WTC11 (cell line): ENCODE data around the gene CIC. TPM values are rescaled to one million over a fixed set of nuclear protein-coding genes. Genes with fewer than 3 reads are reported as not detected.

Experiments used
- ATAC-seq: fragments of 200-7000 bp; cut with Tn5 transposase; 2 replicates; pipeline ENCODE4 v1.10.0; 2021; ENCODE audit warnings: mild to moderate bottlenecking, moderate library complexity
- CTCF ChIA-PET: fragments of 300-600 bp; sonication (Branson Sonifier 250); formaldehyde crosslinking; loops from one replicate; lab custom pipeline; 2021; ENCODE audit warnings: antibody characterized with exemption; lab: Charles Lee
- POLR2A ChIA-PET: fragments of 350-600 bp; sonication (Branson Sonifier 250); formaldehyde crosslinking; loops from one replicate; lab custom pipeline; 2021; ENCODE audit warnings: antibody characterized with exemption; lab: Charles Lee
- DNase-seq: peaks from one replicate; pipeline ENCODE4 v3.0.0; 2021; ENCODE audit warnings: low spot score
- H3K27ac Mint-ChIP-seq: 2 replicates; pipeline ENCODE4 v1.8.0; 2021; ENCODE audit warnings: mixed read lengths
- H3K27me3 Mint-ChIP-seq: 2 replicates; pipeline ENCODE4 v1.8.0; 2021; ENCODE audit warnings: low read depth, mild to moderate bottlenecking, moderate library complexity, mixed read lengths
- H3K36me3 Mint-ChIP-seq: 2 replicates; pipeline ENCODE4 v1.8.0; 2021; ENCODE audit warnings: mixed read lengths
- H3K4me1 Mint-ChIP-seq: 2 replicates; pipeline ENCODE4 v1.8.0; 2022; ENCODE audit warnings: mixed read lengths
- H3K4me3 Mint-ChIP-seq: 2 replicates; pipeline ENCODE4 v1.8.0; 2021; ENCODE audit warnings: mild to moderate bottlenecking, moderate library complexity, mixed read lengths
- H3K9me3 Mint-ChIP-seq: 2 replicates; pipeline ENCODE4 v1.8.0; 2021; ENCODE audit warnings: mixed read lengths
- CREM ChIP-seq: sonication (generic); formaldehyde crosslinking; IDR thresholded peaks from 2 replicates; pipeline ENCODE4 v1.8.1; 2022; ENCODE audit warnings: mild to moderate bottlenecking, missing genetic modification reagents, moderate library complexity
- SMAD3 ChIP-seq: sonication (generic); formaldehyde crosslinking; IDR thresholded peaks from 2 replicates; pipeline ENCODE4 v1.8.0; 2022; ENCODE audit warnings: missing genetic modification reagents, mild to moderate bottlenecking, borderline replicate concordance
- SP1 ChIP-seq: sonication (generic); formaldehyde crosslinking; conservative IDR thresholded peaks from 2 replicates; pipeline ENCODE4 v1.8.1; 2022; ENCODE audit warnings: missing genetic modification reagents
- TEAD4 ChIP-seq: sonication (generic); formaldehyde crosslinking; IDR thresholded peaks from 2 replicates; pipeline ENCODE4 v1.8.0; 2022; ENCODE audit warnings: mild to moderate bottlenecking, missing genetic modification reagents
- ZNF121 ChIP-seq: sonication (generic); formaldehyde crosslinking; IDR thresholded peaks from 2 replicates; pipeline ENCODE4 v1.8.0; 2023; ENCODE audit warnings: missing genetic modification reagents
- ZNF232 ChIP-seq: sonication (generic); formaldehyde crosslinking; IDR thresholded peaks from 2 replicates; pipeline ENCODE4 v1.8.0; 2022; ENCODE audit warnings: mild to moderate bottlenecking, missing genetic modification reagents
- ZNF423 ChIP-seq: fragments of 250-450 bp; sonication (Bioruptor Pico); IDR thresholded peaks from 2 replicates; pipeline ENCODE4 v2.1.2; 2022; ENCODE audit warnings: mild to moderate bottlenecking, moderate library complexity
- total RNA-seq: library from RNA; stranded (reverse); gene quantifications from 3 replicates; pipeline ENCODE4 v1.2.3, GENCODE V29; 2021
- TF ChIP-seq, protein P1 (sequence below): sonication (generic); formaldehyde crosslinking; IDR thresholded peaks from 2 replicates; pipeline ENCODE4 v1.8.0; 2023; ENCODE audit warnings: missing genetic modification reagents, mild to moderate bottlenecking, borderline replicate concordance
- TF ChIP-seq, protein P2 (sequence below): fragments of 250-450 bp; sonication (Bioruptor Pico); IDR thresholded peaks from 2 replicates; pipeline ENCODE4 v1.8.0; 2021; ENCODE audit warnings: mild to moderate bottlenecking
- TF ChIP-seq, protein P3 (sequence below): sonication (generic); formaldehyde crosslinking; IDR thresholded peaks from 2 replicates; pipeline ENCODE4 v1.8.0; 2023; ENCODE audit warnings: mild to moderate bottlenecking, missing genetic modification reagents
- TF ChIP-seq, protein P4 (sequence below): sonication (generic); formaldehyde crosslinking; IDR thresholded peaks from 2 replicates; pipeline ENCODE4 v1.8.0; 2022; ENCODE audit warnings: missing genetic modification reagents
- TF ChIP-seq, protein P5 (sequence below): sonication (generic); formaldehyde crosslinking; IDR thresholded peaks from 2 replicates; pipeline ENCODE4 v1.8.1; 2022; ENCODE audit warnings: mild to moderate bottlenecking, moderate library complexity, missing genetic modification reagents

Gene CIC
- total RNA-seq, 1 experiment from 2014 or later, result 55.8 TPM

DNA sequence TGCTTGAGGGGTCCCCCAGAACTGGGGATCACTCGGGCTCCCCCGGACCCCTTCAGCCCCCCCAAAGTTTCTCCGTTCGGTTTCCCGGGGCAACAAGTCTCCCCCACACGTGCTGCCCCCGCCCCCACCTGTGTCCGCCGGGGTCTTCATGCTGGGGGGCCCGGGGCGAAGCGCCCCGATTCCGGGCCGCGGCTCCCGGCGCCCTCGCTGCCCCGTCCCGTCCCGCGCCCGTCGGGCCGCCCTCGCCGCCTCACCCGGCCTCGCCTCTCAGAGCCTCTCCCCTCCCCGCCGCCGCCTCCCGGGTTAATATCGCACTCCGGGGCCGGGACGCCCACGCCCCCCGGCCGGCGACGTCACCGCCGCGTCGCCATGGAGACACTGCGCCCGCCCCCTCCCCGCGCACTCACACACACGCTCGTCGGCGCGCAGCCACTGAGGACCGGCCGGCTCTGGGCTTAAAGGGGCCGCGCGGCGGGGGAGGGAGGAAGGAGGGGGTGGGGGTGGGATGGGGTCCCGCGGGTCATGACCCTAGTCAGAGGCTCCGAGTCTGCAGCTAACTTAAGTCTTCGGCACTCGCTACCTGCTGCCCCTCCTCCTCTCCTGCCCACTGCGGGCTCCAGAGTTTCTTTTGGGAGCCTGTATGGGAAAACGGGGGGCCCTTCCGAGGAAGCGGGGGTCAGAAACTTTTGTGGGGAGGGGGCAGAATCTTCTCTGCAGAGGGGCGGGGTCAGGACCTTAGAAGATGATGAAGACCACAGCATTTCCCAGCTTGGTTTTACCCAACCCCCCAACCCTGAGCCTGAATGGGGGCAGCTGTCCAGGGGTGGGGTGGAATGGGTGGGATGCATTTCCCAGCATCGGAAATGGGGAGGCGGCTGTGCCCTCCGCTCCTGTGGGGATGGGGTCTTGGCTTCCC is 13.9 kb upstream of the CIC start, which contains the start of gene ERF:
TSS of gene ERF (minus strand) at position 279 of the 916 bp plus-strand sequence. CDS start at position 150, 129 bp downstream.
- no peaks in the 10 kb centered on the region for H3K9me3 Mint-ChIP-seq
- peaks cover 20% of the 10 kb centered on the region for H3K27me3 Mint-ChIP-seq
- ChIA-PET CTCF (interaction anchor here (0.8 to 3.0 kb wide), 7 partner anchors 8 to 220 kb away, joined by 3 to 32 read pairs (median 4); partner anchors contain the start of genes GSK3A and PAFAH1B3), POLR2A (interaction anchor here (0.7 to 1.6 kb wide), 7 partner anchors 9 to 115 kb away, joined by 4 to 13 read pairs (median 6); no protein-coding TSS in a partner anchor)
- H3K36me3 Mint-ChIP-seq, result no peaks in the 10 kb centered on the region
- ATAC-seq, result peak; percentile 58
- peak within 1 kb of the TSS; percentile 69; the same call in 1 of the 2 replicates for H3K27ac Mint-ChIP-seq
- DNase-seq, result peak; percentile 88
- H3K4me3 Mint-ChIP-seq, result peak within 1 kb of the TSS; percentile 82
- H3K4me1 Mint-ChIP-seq, result peaks cover 29% of the 10 kb centered on the region
- TF ChIP-seq, protein P1, sequence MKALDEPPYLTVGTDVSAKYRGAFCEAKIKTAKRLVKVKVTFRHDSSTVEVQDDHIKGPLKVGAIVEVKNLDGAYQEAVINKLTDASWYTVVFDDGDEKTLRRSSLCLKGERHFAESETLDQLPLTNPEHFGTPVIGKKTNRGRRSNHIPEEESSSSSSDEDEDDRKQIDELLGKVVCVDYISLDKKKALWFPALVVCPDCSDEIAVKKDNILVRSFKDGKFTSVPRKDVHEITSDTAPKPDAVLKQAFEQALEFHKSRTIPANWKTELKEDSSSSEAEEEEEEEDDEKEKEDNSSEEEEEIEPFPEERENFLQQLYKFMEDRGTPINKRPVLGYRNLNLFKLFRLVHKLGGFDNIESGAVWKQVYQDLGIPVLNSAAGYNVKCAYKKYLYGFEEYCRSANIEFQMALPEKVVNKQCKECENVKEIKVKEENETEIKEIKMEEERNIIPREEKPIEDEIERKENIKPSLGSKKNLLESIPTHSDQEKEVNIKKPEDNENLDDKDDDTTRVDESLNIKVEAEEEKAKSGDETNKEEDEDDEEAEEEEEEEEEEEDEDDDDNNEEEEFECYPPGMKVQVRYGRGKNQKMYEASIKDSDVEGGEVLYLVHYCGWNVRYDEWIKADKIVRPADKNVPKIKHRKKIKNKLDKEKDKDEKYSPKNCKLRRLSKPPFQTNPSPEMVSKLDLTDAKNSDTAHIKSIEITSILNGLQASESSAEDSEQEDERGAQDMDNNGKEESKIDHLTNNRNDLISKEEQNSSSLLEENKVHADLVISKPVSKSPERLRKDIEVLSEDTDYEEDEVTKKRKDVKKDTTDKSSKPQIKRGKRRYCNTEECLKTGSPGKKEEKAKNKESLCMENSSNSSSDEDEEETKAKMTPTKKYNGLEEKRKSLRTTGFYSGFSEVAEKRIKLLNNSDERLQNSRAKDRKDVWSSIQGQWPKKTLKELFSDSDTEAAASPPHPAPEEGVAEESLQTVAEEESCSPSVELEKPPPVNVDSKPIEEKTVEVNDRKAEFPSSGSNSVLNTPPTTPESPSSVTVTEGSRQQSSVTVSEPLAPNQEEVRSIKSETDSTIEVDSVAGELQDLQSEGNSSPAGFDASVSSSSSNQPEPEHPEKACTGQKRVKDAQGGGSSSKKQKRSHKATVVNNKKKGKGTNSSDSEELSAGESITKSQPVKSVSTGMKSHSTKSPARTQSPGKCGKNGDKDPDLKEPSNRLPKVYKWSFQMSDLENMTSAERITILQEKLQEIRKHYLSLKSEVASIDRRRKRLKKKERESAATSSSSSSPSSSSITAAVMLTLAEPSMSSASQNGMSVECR, result 0 out of 2 replicates have a peak, but pooled peaks have one; percentile 0
- TF ChIP-seq SMAD3 (CRISPR knock-in tag) (no peak), CREM (peak; percentile 74; the same call in 1 of the 2 replicates), SP1 (peak; percentile 60), ZNF232 (no peak), TEAD4 (CRISPR knock-in tag) (no peak), ZNF121 (CRISPR knock-in tag) (0 out of 2 replicates have a peak, but pooled peaks have one; percentile 52), ZNF423 (CRISPR knock-in tag) (no peak)
- TF ChIP-seq, protein P2, sequence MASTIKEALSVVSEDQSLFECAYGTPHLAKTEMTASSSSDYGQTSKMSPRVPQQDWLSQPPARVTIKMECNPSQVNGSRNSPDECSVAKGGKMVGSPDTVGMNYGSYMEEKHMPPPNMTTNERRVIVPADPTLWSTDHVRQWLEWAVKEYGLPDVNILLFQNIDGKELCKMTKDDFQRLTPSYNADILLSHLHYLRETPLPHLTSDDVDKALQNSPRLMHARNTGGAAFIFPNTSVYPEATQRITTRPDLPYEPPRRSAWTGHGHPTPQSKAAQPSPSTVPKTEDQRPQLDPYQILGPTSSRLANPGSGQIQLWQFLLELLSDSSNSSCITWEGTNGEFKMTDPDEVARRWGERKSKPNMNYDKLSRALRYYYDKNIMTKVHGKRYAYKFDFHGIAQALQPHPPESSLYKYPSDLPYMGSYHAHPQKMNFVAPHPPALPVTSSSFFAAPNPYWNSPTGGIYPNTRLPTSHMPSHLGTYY (CRISPR knock-in tag), result no peak
- TF ChIP-seq, protein P3, sequence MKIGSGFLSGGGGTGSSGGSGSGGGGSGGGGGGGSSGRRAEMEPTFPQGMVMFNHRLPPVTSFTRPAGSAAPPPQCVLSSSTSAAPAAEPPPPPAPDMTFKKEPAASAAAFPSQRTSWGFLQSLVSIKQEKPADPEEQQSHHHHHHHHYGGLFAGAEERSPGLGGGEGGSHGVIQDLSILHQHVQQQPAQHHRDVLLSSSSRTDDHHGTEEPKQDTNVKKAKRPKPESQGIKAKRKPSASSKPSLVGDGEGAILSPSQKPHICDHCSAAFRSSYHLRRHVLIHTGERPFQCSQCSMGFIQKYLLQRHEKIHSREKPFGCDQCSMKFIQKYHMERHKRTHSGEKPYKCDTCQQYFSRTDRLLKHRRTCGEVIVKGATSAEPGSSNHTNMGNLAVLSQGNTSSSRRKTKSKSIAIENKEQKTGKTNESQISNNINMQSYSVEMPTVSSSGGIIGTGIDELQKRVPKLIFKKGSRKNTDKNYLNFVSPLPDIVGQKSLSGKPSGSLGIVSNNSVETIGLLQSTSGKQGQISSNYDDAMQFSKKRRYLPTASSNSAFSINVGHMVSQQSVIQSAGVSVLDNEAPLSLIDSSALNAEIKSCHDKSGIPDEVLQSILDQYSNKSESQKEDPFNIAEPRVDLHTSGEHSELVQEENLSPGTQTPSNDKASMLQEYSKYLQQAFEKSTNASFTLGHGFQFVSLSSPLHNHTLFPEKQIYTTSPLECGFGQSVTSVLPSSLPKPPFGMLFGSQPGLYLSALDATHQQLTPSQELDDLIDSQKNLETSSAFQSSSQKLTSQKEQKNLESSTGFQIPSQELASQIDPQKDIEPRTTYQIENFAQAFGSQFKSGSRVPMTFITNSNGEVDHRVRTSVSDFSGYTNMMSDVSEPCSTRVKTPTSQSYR, result no peak
- TF ChIP-seq, protein P4, sequence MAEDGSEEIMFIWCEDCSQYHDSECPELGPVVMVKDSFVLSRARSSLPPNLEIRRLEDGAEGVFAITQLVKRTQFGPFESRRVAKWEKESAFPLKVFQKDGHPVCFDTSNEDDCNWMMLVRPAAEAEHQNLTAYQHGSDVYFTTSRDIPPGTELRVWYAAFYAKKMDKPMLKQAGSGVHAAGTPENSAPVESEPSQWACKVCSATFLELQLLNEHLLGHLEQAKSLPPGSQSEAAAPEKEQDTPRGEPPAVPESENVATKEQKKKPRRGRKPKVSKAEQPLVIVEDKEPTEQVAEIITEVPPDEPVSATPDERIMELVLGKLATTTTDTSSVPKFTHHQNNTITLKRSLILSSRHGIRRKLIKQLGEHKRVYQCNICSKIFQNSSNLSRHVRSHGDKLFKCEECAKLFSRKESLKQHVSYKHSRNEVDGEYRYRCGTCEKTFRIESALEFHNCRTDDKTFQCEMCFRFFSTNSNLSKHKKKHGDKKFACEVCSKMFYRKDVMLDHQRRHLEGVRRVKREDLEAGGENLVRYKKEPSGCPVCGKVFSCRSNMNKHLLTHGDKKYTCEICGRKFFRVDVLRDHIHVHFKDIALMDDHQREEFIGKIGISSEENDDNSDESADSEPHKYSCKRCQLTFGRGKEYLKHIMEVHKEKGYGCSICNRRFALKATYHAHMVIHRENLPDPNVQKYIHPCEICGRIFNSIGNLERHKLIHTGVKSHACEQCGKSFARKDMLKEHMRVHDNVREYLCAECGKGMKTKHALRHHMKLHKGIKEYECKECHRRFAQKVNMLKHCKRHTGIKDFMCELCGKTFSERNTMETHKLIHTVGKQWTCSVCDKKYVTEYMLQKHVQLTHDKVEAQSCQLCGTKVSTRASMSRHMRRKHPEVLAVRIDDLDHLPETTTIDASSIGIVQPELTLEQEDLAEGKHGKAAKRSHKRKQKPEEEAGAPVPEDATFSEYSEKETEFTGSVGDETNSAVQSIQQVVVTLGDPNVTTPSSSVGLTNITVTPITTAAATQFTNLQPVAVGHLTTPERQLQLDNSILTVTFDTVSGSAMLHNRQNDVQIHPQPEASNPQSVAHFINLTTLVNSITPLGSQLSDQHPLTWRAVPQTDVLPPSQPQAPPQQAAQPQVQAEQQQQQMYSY (CRISPR knock-in tag), result no peak
- TF ChIP-seq, protein P5, sequence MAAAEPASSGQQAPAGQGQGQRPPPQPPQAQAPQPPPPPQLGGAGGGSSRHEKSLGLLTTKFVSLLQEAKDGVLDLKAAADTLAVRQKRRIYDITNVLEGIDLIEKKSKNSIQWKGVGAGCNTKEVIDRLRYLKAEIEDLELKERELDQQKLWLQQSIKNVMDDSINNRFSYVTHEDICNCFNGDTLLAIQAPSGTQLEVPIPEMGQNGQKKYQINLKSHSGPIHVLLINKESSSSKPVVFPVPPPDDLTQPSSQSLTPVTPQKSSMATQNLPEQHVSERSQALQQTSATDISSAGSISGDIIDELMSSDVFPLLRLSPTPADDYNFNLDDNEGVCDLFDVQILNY (CRISPR knock-in tag), result peak; percentile 49; the same call in 1 of the 2 replicates
